Endothelial cell of umbilical vein (primary cell): Measurements from ENCODE around the gene DCTN4.

ENCODE experiments used
- CTCF ChIP-seq, 2 donors: IDR thresholded peaks; 1 replicate in 1 of 2; 2 replicates in 1 of 2; pipeline ENCODE4 v1.5.1; 2011; ENCODE audit warnings: low read length in 2 of 2, mild to moderate bottlenecking in 2 of 2, moderate library complexity in 2 of 2, control low read depth in 1 of 2, inconsistent platforms in 1 of 2, low read depth in 1 of 2; ENCODE audit not compliant: insufficient read depth in 1 of 2; ENCODE audit errors: extremely low read depth in 1 of 2
- POLR2A ChIP-seq: IDR thresholded peaks from 2 replicates; pipeline ENCODE4 v1.6.1; 2012; ENCODE audit warnings: low read depth, mild to moderate bottlenecking, control low read depth, low read length
- POLR2AphosphoS5 ChIP-seq: IDR thresholded peaks from 2 replicates; pipeline ENCODE4 v1.6.1; 2012; ENCODE audit warnings: low read depth, mild to moderate bottlenecking, control low read depth, low read length, moderate library complexity; ENCODE audit not compliant: insufficient read depth

- TF ChIP-seq CTCF (IDR thresholded peaks at IDR 0.05; ENCODE audit: extremely low read depth in 1 of 2, insufficient read depth in 1 of 2, low read depth in 1 of 2, low read length in 2 of 2) (no peak), POLR2AphosphoS5 (no peak), POLR2A (no peak)
Measured at GRCh38 chr5:150689120-150689519, 69.7 kb downstream of the DCTN4 start.
